Panc1 (cell line): ENCODE measurements around the gene ALKBH6. TPM values are rescaled to one million over a fixed set of nuclear protein-coding genes. Genes with fewer than 3 reads are reported as not detected.

Source experiments
- ATAC-seq: fragments of 200-7000 bp; cut with Tn5 transposase; 2 replicates; pipeline ENCODE4 v1.9.1; 2020; ENCODE audit warnings: mild to moderate bottlenecking, moderate library complexity
- BruUV-seq: library from RNA; stranded (reverse); fragments of 400-500 nt; replicated peaks from 2 replicates; lab custom pipeline; 2021; lab: Mats Ljungman, UMichigan
- CTCF ChIA-PET: fragments of 300-600 bp; sonication (Branson Sonifier 250); formaldehyde crosslinking; loops from one replicate; lab custom pipeline; 2022; ENCODE audit warnings: antibody characterized with exemption; lab: Charles Lee
- POLR2A ChIA-PET: fragments of 300-600 bp; sonication (Branson Sonifier 250); formaldehyde crosslinking; loops from one replicate; lab custom pipeline; 2022; ENCODE audit warnings: antibody characterized with exemption; lab: Charles Lee
- DNase-seq: peaks from one replicate; pipeline ENCODE4 v3.0.0-alpha.2; 2010; ENCODE audit warnings: low read depth, low spot score
- H3K27ac ChIP-seq: 2 replicates; pipeline ENCODE4 v1.5.1; 2011; ENCODE audit warnings: mild to moderate bottlenecking, low read length, inconsistent platforms
- H3K27me3 ChIP-seq: fragments of 200-500 bp; sonication (Bioruptor generic); 2 replicates; pipeline ENCODE4 v1.6.0; 2014; ENCODE audit warnings: low read length, inconsistent platforms; ENCODE audit not compliant: control insufficient read depth, insufficient read depth
- H3K36me3 ChIP-seq: fragments of 200-500 bp; sonication (Bioruptor generic); 2 replicates; pipeline ENCODE4 v1.5.1; 2014; ENCODE audit warnings: inconsistent platforms, mild to moderate bottlenecking, low read length, moderate library complexity; ENCODE audit not compliant: control insufficient read depth, insufficient read depth
- H3K4me1 ChIP-seq: 2 replicates; pipeline ENCODE4 v1.5.1; 2011; ENCODE audit warnings: inconsistent platforms, mild to moderate bottlenecking, low read length, moderate library complexity; ENCODE audit not compliant: control insufficient read depth, insufficient read depth
- H3K4me3 ChIP-seq, 2 experiments: 2 replicates each; pipeline ENCODE4 v1.5.1; 2011 to 2012; ENCODE audit warnings: low read depth in 2 of 2, low read length in 2 of 2, mild to moderate bottlenecking in 2 of 2, inconsistent platforms in 1 of 2, moderate library complexity in 1 of 2
- H3K9me3 ChIP-seq: fragments of 200-500 bp; sonication (Bioruptor generic); 2 replicates; pipeline ENCODE4 v1.5.1; 2014; ENCODE audit warnings: low read depth, mild to moderate bottlenecking, inconsistent platforms, low read length, moderate library complexity; ENCODE audit not compliant: control insufficient read depth, insufficient read depth
- CTCF ChIP-seq: fragments of 450-650 bp; IDR thresholded peaks from 2 replicates; pipeline ENCODE4 v1.5.1; 2017; ENCODE audit warnings: mild to moderate bottlenecking
- POLR2AphosphoS5 ChIP-seq: IDR thresholded peaks from 2 replicates; pipeline ENCODE4 v1.6.1; 2012; ENCODE audit warnings: mild to moderate bottlenecking, low read depth, low read length, moderate library complexity
- REST ChIP-seq, 2 experiments: IDR thresholded peaks; 2 replicates each; pipeline ENCODE4 v1.6.1; 2011 to 2012; ENCODE audit warnings: low read depth in 2 of 2, control low read depth in 1 of 2, low read length in 1 of 2, mild to moderate bottlenecking in 1 of 2, moderate library complexity in 1 of 2; ENCODE audit not compliant: insufficient read depth in 1 of 2
- SIN3A ChIP-seq: IDR thresholded peaks from 2 replicates; pipeline ENCODE4 v1.6.1; 2012; ENCODE audit warnings: low read depth, mild to moderate bottlenecking, low read length, moderate library complexity, borderline replicate concordance; ENCODE audit not compliant: insufficient read depth
- TCF7L2 ChIP-seq: IDR thresholded peaks from 2 replicates; pipeline ENCODE4 v1.6.1; 2011; ENCODE audit warnings: mild to moderate bottlenecking, low read depth, low read length, inconsistent platforms
- in situ Hi-C: cut with HindIII; loops from 2 replicates; pipeline ENCODE4 v1.10.0; 2016; ENCODE audit warnings: low sequenced_read_pairs, low pct_unique_long_range_greater_than_20kb
- intact Hi-C: fragments of 100-400 bp; cut with micrococcal nuclease; formaldehyde crosslinking; loops from one replicate; pipeline ENCODE4 v1.10.0; 2022; ENCODE audit not compliant: unreplicated experiment
- total RNA-seq: library from RNA; stranded (reverse); gene quantifications from one replicate; pipeline ENCODE4 v1.2.1, GENCODE V29; 2021; ENCODE audit not compliant: unreplicated experiment

The ALKBH6 gene
- total RNA-seq, 1 experiment from 2014 or later: 44.8 TPM

- TF ChIP-seq REST (IDR thresholded peaks at IDR 0.05; ENCODE audit: insufficient read depth in 1 of 2, low read depth in 2 of 2, low read length in 1 of 2): no peak
- no peak for TF ChIP-seq POLR2AphosphoS5
- TF ChIP-seq SIN3A: no peak
- TF ChIP-seq TCF7L2: no peak
- no peaks in the 10 kb centered on the region for H3K27me3 ChIP-seq
- no peak overlapping the region for H3K4me3 ChIP-seq
- ATAC-seq: no peak
- DNase-seq: no peak
- no peaks in the 10 kb centered on the region for H3K9me3 ChIP-seq
- no peaks in the 10 kb centered on the region for H3K4me1 ChIP-seq
- no TSS peak for BruUV-seq
- no peaks in the 10 kb centered on the region for H3K36me3 ChIP-seq
- ChIA-PET CTCF (no interaction called here), POLR2A (no interaction called here)
- H3K27ac ChIP-seq: no peak overlapping the region
- intact Hi-C loops: no loop called here
- in situ Hi-C loops: no loop called here
Measured at GRCh38 chr19:36047835-36048234, 33.8 kb upstream of the ALKBH6 start.

GRCh38 chr19:36046443-36047050 is 32.5 kb upstream of the ALKBH6 start:
- CTCF ChIA-PET: no interaction called here
- no peak for ATAC-seq
- BruUV-seq: no TSS peak
- no peak overlapping the region for H3K4me3 ChIP-seq
- DNase-seq: no peak
- no peaks in the 10 kb centered on the region for H3K36me3 ChIP-seq
- no peaks in the 10 kb centered on the region for H3K9me3 ChIP-seq
- in situ Hi-C loops: no loop called here
- no peak for TF ChIP-seq REST (IDR thresholded peaks at IDR 0.05; ENCODE audit: insufficient read depth in 1 of 2, low read depth in 2 of 2, low read length in 1 of 2)
- no peak for TF ChIP-seq SIN3A
- no peak for TF ChIP-seq CTCF
- no peak for TF ChIP-seq POLR2AphosphoS5
- no peak for TF ChIP-seq TCF7L2
- POLR2A ChIA-PET: no interaction called here
- no peaks in the 10 kb centered on the region for H3K4me1 ChIP-seq
- no peaks in the 10 kb centered on the region for H3K27me3 ChIP-seq
- intact Hi-C loops: no loop called here
- H3K27ac ChIP-seq: no peak overlapping the region
